Measurements from ENCODE around the gene GAB1. TPM values are rescaled to one million over a fixed set of nuclear protein-coding genes. Genes with fewer than 3 reads are reported as not detected.

The GAB1 gene
- total and polyA plus RNA-seq, 2 of the 8 experiments (the other 6 are each of a cell fraction or from before 2014, with no cell fraction given) = 6.8 to 21.3 TPM

- H3K27me3 ChIP-seq (replicated peaks in 1 of 4; ENCODE audit: control insufficient read depth in 3 of 4, extremely low read depth in 1 of 4, insufficient read depth in 3 of 4, low read length in 3 of 4) = no peaks in the 10 kb centered on the region
- H4K91ac ChIP-seq (replicated peaks; ENCODE audit: insufficient read length, low read length) = no peak overlapping the region
- no peak overlapping the region for H4K8ac ChIP-seq (ENCODE audit: extremely low read depth, insufficient read depth, low read length)
- ChIA-PET POLR2A (ENCODE audit: partially characterized antibody) (interaction anchor here (1.1 kb wide), 1 partner anchor 10 kb away, joined by 3 read pairs; no protein-coding TSS in a partner anchor), CTCF (ENCODE audit: partially characterized antibody) (interaction anchor here (1.1 to 2.5 kb wide), 3 partner anchors 11 to 34 kb away, joined by 3 to 10 read pairs (median 3); no protein-coding TSS in a partner anchor)
- no peak overlapping the region for H2BK120ac ChIP-seq (replicated peaks; ENCODE audit: low read depth, low read length)
- H3K79me1 ChIP-seq (ENCODE audit: low read depth, low read length) = 0 out of 2 replicates have a peak, but pooled peaks cover 4% of the 10 kb centered on the region
- no peaks in the 10 kb centered on the region for H3K9me3 ChIP-seq (ENCODE audit: insufficient read depth in 2 of 2, low read depth in 1 of 2, low read length in 1 of 2)
- H3K23me2 ChIP-seq (ENCODE audit: low read depth, low read length) = peaks cover 10% of the 10 kb centered on the region; the same call in 1 of the 2 replicates
- no peak overlapping the region for H3K23ac ChIP-seq (ENCODE audit: insufficient read length)
- no peak overlapping the region for H3K9ac ChIP-seq (replicated peaks in 1 of 4; ENCODE audit: extremely low read depth in 1 of 4, low read depth in 3 of 4, low read length in 3 of 4)
- H3K4ac ChIP-seq (replicated peaks; ENCODE audit: insufficient read length, low read depth, low read length) = no peak overlapping the region
- peaks cover 0 to 4% (median 2%) of the 10 kb centered on the region in 4 experiments; a peak in 4 of 7 replicates for H3K4me1 ChIP-seq (replicated peaks in 1 of 4; ENCODE audit: control insufficient read depth in 3 of 4, insufficient read depth in 4 of 4, low read length in 3 of 4)
- H3K56ac ChIP-seq (replicated peaks; ENCODE audit: insufficient read length, low read depth, low read length) = no peak overlapping the region
- H2BK20ac ChIP-seq (ENCODE audit: low read length) = no peak overlapping the region
- no peak overlapping the region for H3K14ac ChIP-seq (ENCODE audit: insufficient read length)
- H2AK5ac ChIP-seq (ENCODE audit: low read depth, low read length) = no peak overlapping the region
- no peak overlapping the region for H3K18ac ChIP-seq (ENCODE audit: extremely low read depth, low read length)
- no peak overlapping the region for H2BK12ac ChIP-seq (ENCODE audit: low read depth, low read length)
- no peak overlapping the region for H4K5ac ChIP-seq (ENCODE audit: insufficient read length, low read depth, low read length)
- no peak overlapping the region for H3K27ac ChIP-seq (ENCODE audit: low read depth, low read length)
- no peak overlapping the region for H2BK5ac ChIP-seq (ENCODE audit: low read depth, low read length)
- no peak overlapping the region for H2BK15ac ChIP-seq (ENCODE audit: low read length)
- peaks cover 0 to 48% of the 10 kb centered on the region in 2 experiments; a peak in 3 of 4 replicates for H3K79me2 ChIP-seq (ENCODE audit: control insufficient read depth in 1 of 2, insufficient read depth in 2 of 2, low read length in 2 of 2)
- no peak overlapping the region for H3K4me3 ChIP-seq (ENCODE audit: extremely low read depth in 1 of 4, insufficient read depth in 2 of 4, low read depth in 3 of 4, low read length in 4 of 4)
- H4K20me1 ChIP-seq (replicated peaks in 1 of 2; ENCODE audit: control insufficient read depth in 1 of 2, insufficient read depth in 2 of 2, low read length in 2 of 2) = peaks cover 1 to 4% of the 10 kb centered on the region in 2 experiments
- no peak overlapping the region for H3K4me2 ChIP-seq (ENCODE audit: insufficient read depth in 1 of 2, low read depth in 2 of 2, low read length in 2 of 2)
- no peak for FAIRE-seq
- no peaks in the 10 kb centered on the region for H3K36me3 ChIP-seq (ENCODE audit: control insufficient read depth in 2 of 4, insufficient read depth in 4 of 4, low read length in 3 of 4)
- no peak overlapping the region for H2AFZ ChIP-seq (ENCODE audit: low read length)
- no peak for DNase-seq (ENCODE audit: low read depth in 1 of 2, low spot score in 2 of 2)
- 87% methylated on average over 2 of the region's 2 CpGs; no CpG with 5 or more reads in 1 of the 2 experiments for WGBS, 2 experiments (ENCODE audit: extremely low coverage in 1 of 2, insufficient coverage in 1 of 2, insufficient read length in 1 of 2, insufficient replicate concordance in 2 of 2, low coverage in 1 of 2, low lambda C conversion rate in 2 of 2, missing lambda C conversion rate in 1 of 2)
- TF ChIP-seq SUZ12 (IDR thresholded peaks at IDR 0.05; ENCODE audit: low read length) (no peak), CTBP2 (IDR thresholded peaks at IDR 0.05; ENCODE audit: borderline replicate concordance, insufficient read depth, insufficient read length, low read length) (no peak), HDAC6 (IDR thresholded peaks at IDR 0.05; ENCODE audit: low read depth, low read length) (no peak), CHD1 (IDR thresholded peaks at IDR 0.05; ENCODE audit: low read depth, low read length) (no peak), GABPA (IDR thresholded peaks at IDR 0.05; ENCODE audit: borderline replicate concordance, insufficient read depth, low read length) (no peak), EGR1 (IDR thresholded peaks at IDR 0.05; ENCODE audit: borderline replicate concordance, low read depth, low read length) (no peak), SIN3A (conservative IDR thresholded peaks at IDR 0.05 in 1 of 2, IDR thresholded peaks at IDR 0.05 in 1 of 2; ENCODE audit: low read depth in 1 of 2, low read length in 2 of 2) (no peak), NRF1 (IDR thresholded peaks at IDR 0.05; ENCODE audit: low read depth, low read length) (no peak), JUND (IDR thresholded peaks at IDR 0.05; ENCODE audit: low read length) (no peak), SP2 (IDR thresholded peaks at IDR 0.05; ENCODE audit: low read length) (no peak), CBX8 (IDR thresholded peaks at IDR 0.05; ENCODE audit: borderline replicate concordance, low read depth, low read length) (no peak), TAF1 (IDR thresholded peaks at IDR 0.05; ENCODE audit: low read depth, low read length) (no peak), PHF8 (conservative IDR thresholded peaks at IDR 0.05; ENCODE audit: low read depth, low read length) (no peak)
These were observed 4.6 kb downstream of the GAB1 start for GRCh38 chr4:143341186-143341755.
